Suprapubic skin (tissue), 4 donors: Measurements from ENCODE around the gene ICOS.

ENCODE experiments used
- EP300 ChIP-seq: sonication (generic); formaldehyde crosslinking; IDR thresholded peaks from one replicate; pipeline ENCODE4 v1.6.1; 2017; ENCODE audit warnings: antibody characterized with exemption
- POLR2A ChIP-seq, 2 donors: fragments of 450-650 bp; IDR thresholded peaks; one replicate each; pipeline ENCODE4 v1.6.1; 2017; ENCODE audit warnings: antibody characterized with exemption in 2 of 2, mild to moderate bottlenecking in 2 of 2, moderate library complexity in 2 of 2
- POLR2AphosphoS5 ChIP-seq, 3 donors: sonication (generic); formaldehyde crosslinking; IDR thresholded peaks; one replicate each; pipeline ENCODE4 v1.6.1; 2017; ENCODE audit warnings: antibody characterized with exemption in 3 of 3
- TF ChIP-seq, protein P1 (sequence below), 2 donors: fragments of 200-600 bp in 1 of 2; fragments of 450-650 bp in 1 of 2; sonication (generic) in 1 of 2; IDR thresholded peaks; one replicate each; pipeline ENCODE4 v1.5.1; 2016 to 2019; ENCODE audit warnings: antibody characterized with exemption in 2 of 2, mild to moderate bottlenecking in 1 of 2, moderate library complexity in 1 of 2

DNA sequence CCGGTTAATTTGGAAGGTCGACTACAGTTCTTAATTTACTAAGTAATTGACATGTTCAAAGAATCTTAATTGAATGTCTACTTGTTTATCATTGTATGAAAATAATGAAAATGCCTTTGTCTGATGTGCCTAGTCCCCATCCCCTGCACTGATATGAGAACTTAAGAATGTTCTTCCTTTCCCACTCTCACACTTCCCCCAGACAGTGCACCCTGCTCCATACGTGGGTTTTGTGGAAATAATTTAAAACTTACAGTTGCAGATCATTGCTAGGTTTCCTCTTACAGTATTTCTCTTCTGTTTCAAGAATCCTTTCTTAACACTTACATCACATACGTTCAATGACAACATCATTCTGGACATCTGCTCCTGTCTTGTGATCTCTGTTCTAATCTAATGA lies 3.5 kb downstream of the ICOS start:
- TF ChIP-seq, protein P1, sequence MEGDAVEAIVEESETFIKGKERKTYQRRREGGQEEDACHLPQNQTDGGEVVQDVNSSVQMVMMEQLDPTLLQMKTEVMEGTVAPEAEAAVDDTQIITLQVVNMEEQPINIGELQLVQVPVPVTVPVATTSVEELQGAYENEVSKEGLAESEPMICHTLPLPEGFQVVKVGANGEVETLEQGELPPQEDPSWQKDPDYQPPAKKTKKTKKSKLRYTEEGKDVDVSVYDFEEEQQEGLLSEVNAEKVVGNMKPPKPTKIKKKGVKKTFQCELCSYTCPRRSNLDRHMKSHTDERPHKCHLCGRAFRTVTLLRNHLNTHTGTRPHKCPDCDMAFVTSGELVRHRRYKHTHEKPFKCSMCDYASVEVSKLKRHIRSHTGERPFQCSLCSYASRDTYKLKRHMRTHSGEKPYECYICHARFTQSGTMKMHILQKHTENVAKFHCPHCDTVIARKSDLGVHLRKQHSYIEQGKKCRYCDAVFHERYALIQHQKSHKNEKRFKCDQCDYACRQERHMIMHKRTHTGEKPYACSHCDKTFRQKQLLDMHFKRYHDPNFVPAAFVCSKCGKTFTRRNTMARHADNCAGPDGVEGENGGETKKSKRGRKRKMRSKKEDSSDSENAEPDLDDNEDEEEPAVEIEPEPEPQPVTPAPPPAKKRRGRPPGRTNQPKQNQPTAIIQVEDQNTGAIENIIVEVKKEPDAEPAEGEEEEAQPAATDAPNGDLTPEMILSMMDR (IDR thresholded peaks at IDR 0.05): no peak
- TF ChIP-seq POLR2A (IDR thresholded peaks at IDR 0.05) (no peak), EP300 (no peak), POLR2AphosphoS5 (IDR thresholded peaks at IDR 0.05) (no peak)
